SK-N-SH treated with all-trans-retinoic acid at 6 μM for 48 hours (cell line): ENCODE data around the gene CPSF4.

ENCODE experiments used
- ATAC-seq: fragments of 200-7000 bp; cut with Tn5 transposase; 3 replicates; pipeline ENCODE4 v1.9.1; 2020; ENCODE audit warnings: mild to moderate bottlenecking, moderate library complexity
- BACH2 ChIP-seq: fragments of 250-450 bp; sonication (Bioruptor Pico); IDR thresholded peaks from 2 replicates; pipeline ENCODE4 v1.9.0; 2021; ENCODE audit warnings: mild to moderate bottlenecking, borderline replicate concordance
- GLIS3 ChIP-seq: fragments of 250-450 bp; sonication (Bioruptor Pico); IDR thresholded peaks from 2 replicates; pipeline ENCODE4 v1.5.0; 2020; ENCODE audit warnings: mild to moderate bottlenecking, moderate library complexity
- ISL1 ChIP-seq: fragments of 250-450 bp; sonication (Bioruptor Pico); IDR thresholded peaks from 2 replicates; pipeline ENCODE4 v2.1.2; 2022; ENCODE audit warnings: mild to moderate bottlenecking, moderate library complexity
- OSR1 ChIP-seq: fragments of 250-450 bp; sonication (Bioruptor Pico); IDR thresholded peaks from 2 replicates; pipeline ENCODE4 v1.8.0; 2022; ENCODE audit warnings: moderate library complexity, mild to moderate bottlenecking, inconsistent platforms
- POU6F1 ChIP-seq: fragments of 250-450 bp; sonication (Bioruptor Pico); IDR thresholded peaks from 2 replicates; pipeline ENCODE4 v1.8.0; 2021; ENCODE audit warnings: low read depth, mild to moderate bottlenecking, moderate library complexity, borderline replicate concordance
- PPARA ChIP-seq: fragments of 250-450 bp; sonication (Bioruptor Pico); IDR thresholded peaks from 2 replicates; pipeline ENCODE4 v1.5.0; 2020; ENCODE audit warnings: mild to moderate bottlenecking, borderline replicate concordance
- RARB ChIP-seq: fragments of 250-450 bp; sonication (Bioruptor Pico); IDR thresholded peaks from 2 replicates; pipeline ENCODE4 v1.8.0; 2021; ENCODE audit warnings: mild to moderate bottlenecking, moderate library complexity
- SNAI2 ChIP-seq: fragments of 250-450 bp; sonication (Bioruptor Pico); IDR thresholded peaks from 2 replicates; pipeline ENCODE4 v1.5.0; 2020; ENCODE audit warnings: mild to moderate bottlenecking, moderate library complexity
- TCF4 ChIP-seq: fragments of 250-450 bp; sonication (Bioruptor Pico); IDR thresholded peaks from 2 replicates; pipeline ENCODE4 v1.8.0; 2021; ENCODE audit warnings: mild to moderate bottlenecking, moderate library complexity, borderline replicate concordance
- TOX ChIP-seq: fragments of 250-450 bp; sonication (Bioruptor Pico); IDR thresholded peaks from 2 replicates; pipeline ENCODE4 v1.8.0; 2021; ENCODE audit warnings: mild to moderate bottlenecking, moderate library complexity, borderline replicate concordance
- TSHZ2 ChIP-seq: fragments of 250-450 bp; sonication (Bioruptor Pico); IDR thresholded peaks from 2 replicates; pipeline ENCODE4 v1.5.0; 2020; ENCODE audit warnings: mild to moderate bottlenecking, moderate library complexity
- ZC3H10 ChIP-seq: fragments of 250-450 bp; sonication (Bioruptor Pico); IDR thresholded peaks from 2 replicates; pipeline ENCODE4 v1.5.1; 2021; ENCODE audit warnings: mild to moderate bottlenecking, moderate library complexity
- ZFP3 ChIP-seq: fragments of 250-450 bp; sonication (Bioruptor Pico); IDR thresholded peaks from 2 replicates; pipeline ENCODE4 v1.5.0; 2020; ENCODE audit warnings: mild to moderate bottlenecking, moderate library complexity
- ZFP30 ChIP-seq: fragments of 450-650 bp; formaldehyde crosslinking; IDR thresholded peaks from 2 replicates; pipeline ENCODE4 v1.5.0; 2022; ENCODE audit warnings: mild to moderate bottlenecking, moderate library complexity
- ZNF565 ChIP-seq: fragments of 450-650 bp; formaldehyde crosslinking; conservative IDR thresholded peaks from 2 replicates; pipeline ENCODE4 v1.5.0; 2020; ENCODE audit warnings: low read depth, mild to moderate bottlenecking, moderate library complexity
- ZNF70 ChIP-seq: fragments of 450-650 bp; formaldehyde crosslinking; IDR thresholded peaks from 2 replicates; pipeline ENCODE4 v1.5.0; 2020; ENCODE audit warnings: mild to moderate bottlenecking, moderate library complexity
- ZNF8 ChIP-seq: fragments of 450-650 bp; formaldehyde crosslinking; IDR thresholded peaks from 2 replicates; pipeline ENCODE4 v1.5.0; 2020; ENCODE audit warnings: mild to moderate bottlenecking, moderate library complexity
- TF ChIP-seq, protein P1 (sequence below): fragments of 250-450 bp; sonication (Bioruptor Pico); IDR thresholded peaks from 2 replicates; pipeline ENCODE4 v1.8.0; 2020; ENCODE audit warnings: mild to moderate bottlenecking, moderate library complexity, borderline replicate concordance

Gene CPSF4

DNA sequence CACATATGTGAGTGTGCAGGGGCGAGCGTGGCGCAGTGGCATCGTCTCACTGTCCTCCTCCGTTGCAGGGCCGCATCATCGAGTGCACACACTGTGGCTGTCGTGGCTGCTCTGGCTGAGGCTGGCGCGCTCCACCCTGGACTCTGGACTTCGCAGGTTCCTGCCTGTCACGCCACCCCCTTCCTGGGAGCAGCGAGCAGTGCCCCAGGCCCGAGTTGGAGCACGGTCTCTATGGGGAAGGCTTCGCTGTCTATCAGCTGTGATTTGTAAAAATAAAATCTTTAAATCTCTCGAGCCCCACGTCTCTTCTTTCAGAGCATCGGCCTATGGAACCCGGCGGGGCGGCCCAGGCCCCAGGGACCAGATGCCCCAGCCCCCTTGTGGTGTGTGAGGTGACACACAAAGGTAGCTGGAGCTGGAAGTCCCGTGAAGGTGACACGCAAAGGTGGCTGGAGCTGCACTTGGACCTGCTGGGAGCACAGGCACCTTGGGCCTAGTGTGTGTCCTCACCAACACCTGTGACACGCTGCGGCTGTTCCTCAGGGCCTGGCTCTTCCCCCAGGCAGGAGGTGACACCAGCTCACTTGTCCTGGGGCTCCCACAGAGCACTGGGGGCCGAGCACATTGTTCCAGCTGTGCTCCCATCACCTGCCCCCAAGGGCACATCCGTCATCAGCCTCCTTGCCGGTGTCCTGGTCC is 19.3 kb upstream of the CPSF4 start:
- TF ChIP-seq ZNF8 (CRISPR knock-in tag) (no peak), ZFP30 (CRISPR knock-in tag) (no peak), ZC3H10 (CRISPR knock-in tag) (no peak)
- no peak for ATAC-seq

DNA sequence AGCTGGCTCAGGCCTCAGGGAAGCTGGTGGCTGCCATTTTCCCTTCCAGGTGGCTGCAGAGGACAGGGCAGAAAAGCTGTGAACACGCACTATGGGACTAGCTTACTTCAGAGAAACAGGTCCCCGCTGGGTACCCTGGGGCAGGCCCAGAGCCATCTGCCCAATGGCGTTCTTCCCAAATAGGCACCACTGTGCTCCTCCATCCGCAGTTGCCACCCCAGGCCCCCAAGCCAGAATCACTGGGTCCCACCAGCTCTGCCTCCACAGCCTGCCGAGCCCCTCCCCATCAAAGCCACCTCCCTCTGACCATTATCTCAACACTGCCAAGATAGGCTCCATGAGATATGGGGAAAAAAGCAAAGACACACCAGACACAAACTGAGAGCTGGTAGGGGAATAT is 18.5 kb upstream of the CPSF4 start:
- ATAC-seq = no peak
- TF ChIP-seq ZNF70 (CRISPR knock-in tag) (no peak), TCF4 (CRISPR knock-in tag) (no peak), GLIS3 (CRISPR knock-in tag) (no peak), PPARA (CRISPR knock-in tag) (no peak), ZNF565 (CRISPR knock-in tag) (no peak), OSR1 (CRISPR knock-in tag) (no peak), RARB (CRISPR knock-in tag) (no peak), TSHZ2 (CRISPR knock-in tag) (no peak)

DNA sequence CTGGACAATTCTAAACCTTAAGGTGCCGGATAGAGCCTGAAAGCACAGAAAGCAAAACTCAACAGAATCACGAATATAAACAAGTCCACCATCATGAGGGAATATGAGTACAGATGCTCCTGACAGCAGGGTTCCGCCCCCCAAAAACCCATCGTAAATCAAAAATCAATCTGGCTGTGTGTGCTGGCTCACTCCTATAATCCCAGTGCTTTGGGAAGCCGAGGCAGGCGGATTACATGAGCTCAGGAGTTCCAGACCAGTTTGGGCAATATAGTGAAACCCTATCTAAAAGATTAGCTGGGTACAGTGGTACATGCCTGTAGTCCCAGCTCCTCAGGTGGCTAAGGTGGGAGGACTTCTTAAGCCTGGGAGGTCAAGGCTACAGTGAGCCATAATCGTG is 17.8 kb upstream of the CPSF4 start:
- no peak for TF ChIP-seq POU6F1 (CRISPR knock-in tag)
- TF ChIP-seq PPARA (CRISPR knock-in tag) = no peak
- TF ChIP-seq, protein P1, sequence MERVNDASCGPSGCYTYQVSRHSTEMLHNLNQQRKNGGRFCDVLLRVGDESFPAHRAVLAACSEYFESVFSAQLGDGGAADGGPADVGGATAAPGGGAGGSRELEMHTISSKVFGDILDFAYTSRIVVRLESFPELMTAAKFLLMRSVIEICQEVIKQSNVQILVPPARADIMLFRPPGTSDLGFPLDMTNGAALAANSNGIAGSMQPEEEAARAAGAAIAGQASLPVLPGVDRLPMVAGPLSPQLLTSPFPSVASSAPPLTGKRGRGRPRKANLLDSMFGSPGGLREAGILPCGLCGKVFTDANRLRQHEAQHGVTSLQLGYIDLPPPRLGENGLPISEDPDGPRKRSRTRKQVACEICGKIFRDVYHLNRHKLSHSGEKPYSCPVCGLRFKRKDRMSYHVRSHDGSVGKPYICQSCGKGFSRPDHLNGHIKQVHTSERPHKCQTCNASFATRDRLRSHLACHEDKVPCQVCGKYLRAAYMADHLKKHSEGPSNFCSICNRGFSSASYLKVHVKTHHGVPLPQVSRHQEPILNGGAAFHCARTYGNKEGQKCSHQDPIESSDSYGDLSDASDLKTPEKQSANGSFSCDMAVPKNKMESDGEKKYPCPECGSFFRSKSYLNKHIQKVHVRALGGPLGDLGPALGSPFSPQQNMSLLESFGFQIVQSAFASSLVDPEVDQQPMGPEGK (CRISPR knock-in tag) = no peak
- TF ChIP-seq TSHZ2 (CRISPR knock-in tag) = no peak
- TF ChIP-seq TOX (CRISPR knock-in tag) = no peak
- TF ChIP-seq ZFP30 (CRISPR knock-in tag) = no peak
- no peak for TF ChIP-seq OSR1 (CRISPR knock-in tag)
- no peak for TF ChIP-seq GLIS3 (CRISPR knock-in tag)
- no peak for TF ChIP-seq SNAI2 (CRISPR knock-in tag)
- no peak for TF ChIP-seq TCF4 (CRISPR knock-in tag)
- TF ChIP-seq BACH2 (CRISPR knock-in tag) = no peak
- no peak for TF ChIP-seq ISL1 (CRISPR knock-in tag)
- ATAC-seq = no peak

DNA sequence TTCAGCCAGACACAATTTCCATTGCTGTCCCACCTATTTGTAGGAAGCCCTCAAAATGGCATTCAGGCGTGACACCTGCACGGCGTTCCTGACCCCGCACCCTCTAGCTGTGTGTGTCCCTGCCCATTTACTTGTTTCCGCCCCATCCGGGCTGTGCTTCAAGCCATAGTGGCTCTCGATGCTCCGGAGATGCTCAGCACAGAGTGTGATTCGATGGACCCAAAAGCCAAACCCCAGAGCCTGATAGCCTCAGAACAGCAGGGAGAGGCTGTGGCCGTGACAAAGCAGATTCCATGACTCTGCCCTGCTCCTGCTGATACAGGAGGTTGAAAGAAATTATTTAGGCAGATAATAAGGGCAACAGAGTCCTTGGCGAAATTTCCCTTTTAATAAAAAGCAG is 16.6 kb upstream of the CPSF4 start:
- no peak for TF ChIP-seq TOX (CRISPR knock-in tag)
- no peak for TF ChIP-seq ZNF8 (CRISPR knock-in tag)
- TF ChIP-seq PPARA (CRISPR knock-in tag) = no peak
- no peak for TF ChIP-seq ZFP3
- ATAC-seq = peak; percentile 4; the same call in 1 of the 3 replicates
